Panc1 (cell line): Measurements from ENCODE around the gene SLC6A6. TPM values are rescaled to one million over a fixed set of nuclear protein-coding genes. Genes with fewer than 3 reads are reported as not detected.

Source experiments
- ATAC-seq: fragments of 200-7000 bp; cut with Tn5 transposase; 2 replicates; pipeline ENCODE4 v1.9.1; 2020; ENCODE audit warnings: mild to moderate bottlenecking, moderate library complexity
- BruUV-seq: library from RNA; stranded (reverse); fragments of 400-500 nt; replicated peaks from 2 replicates; lab custom pipeline; 2021; lab: Mats Ljungman, UMichigan
- CTCF ChIA-PET: fragments of 300-600 bp; sonication (Branson Sonifier 250); formaldehyde crosslinking; loops from one replicate; lab custom pipeline; 2022; ENCODE audit warnings: antibody characterized with exemption; lab: Charles Lee
- POLR2A ChIA-PET: fragments of 300-600 bp; sonication (Branson Sonifier 250); formaldehyde crosslinking; loops from one replicate; lab custom pipeline; 2022; ENCODE audit warnings: antibody characterized with exemption; lab: Charles Lee
- DNase-seq: peaks from one replicate; pipeline ENCODE4 v3.0.0-alpha.2; 2010; ENCODE audit warnings: low read depth, low spot score
- H3K27ac ChIP-seq: 2 replicates; pipeline ENCODE4 v1.5.1; 2011; ENCODE audit warnings: mild to moderate bottlenecking, low read length, inconsistent platforms
- H3K27me3 ChIP-seq: fragments of 200-500 bp; sonication (Bioruptor generic); 2 replicates; pipeline ENCODE4 v1.6.0; 2014; ENCODE audit warnings: low read length, inconsistent platforms; ENCODE audit not compliant: control insufficient read depth, insufficient read depth
- H3K36me3 ChIP-seq: fragments of 200-500 bp; sonication (Bioruptor generic); 2 replicates; pipeline ENCODE4 v1.5.1; 2014; ENCODE audit warnings: inconsistent platforms, mild to moderate bottlenecking, low read length, moderate library complexity; ENCODE audit not compliant: control insufficient read depth, insufficient read depth
- H3K4me1 ChIP-seq: 2 replicates; pipeline ENCODE4 v1.5.1; 2011; ENCODE audit warnings: inconsistent platforms, mild to moderate bottlenecking, low read length, moderate library complexity; ENCODE audit not compliant: control insufficient read depth, insufficient read depth
- H3K4me3 ChIP-seq, 2 experiments: 2 replicates each; pipeline ENCODE4 v1.5.1; 2011 to 2012; ENCODE audit warnings: low read depth in 2 of 2, low read length in 2 of 2, mild to moderate bottlenecking in 2 of 2, inconsistent platforms in 1 of 2, moderate library complexity in 1 of 2
- H3K9me3 ChIP-seq: fragments of 200-500 bp; sonication (Bioruptor generic); 2 replicates; pipeline ENCODE4 v1.5.1; 2014; ENCODE audit warnings: low read depth, mild to moderate bottlenecking, inconsistent platforms, low read length, moderate library complexity; ENCODE audit not compliant: control insufficient read depth, insufficient read depth
- CTCF ChIP-seq: fragments of 450-650 bp; IDR thresholded peaks from 2 replicates; pipeline ENCODE4 v1.5.1; 2017; ENCODE audit warnings: mild to moderate bottlenecking
- POLR2AphosphoS5 ChIP-seq: IDR thresholded peaks from 2 replicates; pipeline ENCODE4 v1.6.1; 2012; ENCODE audit warnings: mild to moderate bottlenecking, low read depth, low read length, moderate library complexity
- REST ChIP-seq, 2 experiments: IDR thresholded peaks; 2 replicates each; pipeline ENCODE4 v1.6.1; 2011 to 2012; ENCODE audit warnings: low read depth in 2 of 2, control low read depth in 1 of 2, low read length in 1 of 2, mild to moderate bottlenecking in 1 of 2, moderate library complexity in 1 of 2; ENCODE audit not compliant: insufficient read depth in 1 of 2
- SIN3A ChIP-seq: IDR thresholded peaks from 2 replicates; pipeline ENCODE4 v1.6.1; 2012; ENCODE audit warnings: low read depth, mild to moderate bottlenecking, low read length, moderate library complexity, borderline replicate concordance; ENCODE audit not compliant: insufficient read depth
- TCF7L2 ChIP-seq: IDR thresholded peaks from 2 replicates; pipeline ENCODE4 v1.6.1; 2011; ENCODE audit warnings: mild to moderate bottlenecking, low read depth, low read length, inconsistent platforms
- in situ Hi-C: cut with HindIII; loops from 2 replicates; pipeline ENCODE4 v1.10.0; 2016; ENCODE audit warnings: low sequenced_read_pairs, low pct_unique_long_range_greater_than_20kb
- intact Hi-C: fragments of 100-400 bp; cut with micrococcal nuclease; formaldehyde crosslinking; loops from one replicate; pipeline ENCODE4 v1.10.0; 2022; ENCODE audit not compliant: unreplicated experiment
- total RNA-seq: library from RNA; stranded (reverse); gene quantifications from one replicate; pipeline ENCODE4 v1.2.1, GENCODE V29; 2021; ENCODE audit not compliant: unreplicated experiment

The SLC6A6 gene
- total RNA-seq, 1 experiment from 2014 or later, result 61.0 TPM

- ATAC-seq (no peak), DNase-seq (no peak)
- BruUV-seq, result no TSS peak
- Histone ChIP-seq H3K4me3 (no peak overlapping the region), H3K9me3 (no peaks in the 10 kb centered on the region), H3K4me1 (peaks cover 72% of the 10 kb centered on the region), H3K36me3 (no peaks in the 10 kb centered on the region; the same call in 1 of the 2 replicates), H3K27me3 (no peaks in the 10 kb centered on the region), H3K27ac (peak overlapping the region; percentile 72)
- intact Hi-C loops (no loop called here), in situ Hi-C loops (no loop called here)
- POLR2A ChIA-PET, result no interaction called here
- CTCF ChIA-PET, result no interaction called here
- TF ChIP-seq TCF7L2, result no peak
- no peak for TF ChIP-seq POLR2AphosphoS5
Observed at GRCh38 chr3:14438929-14439328, 36.5 kb downstream of the SLC6A6 start.

GRCh38 chr3:14439501-14440167 is 37.2 kb downstream of the SLC6A6 start:
- ChIA-PET CTCF (no interaction called here), POLR2A (interaction anchor here (0.6 kb wide), 1 partner anchor 13 kb away, joined by 3 read pairs; no protein-coding TSS in a partner anchor)
- peak overlapping the region; percentile 72 for H3K27ac ChIP-seq
- ATAC-seq (peak; percentile 53), DNase-seq (no peak)
- in situ Hi-C loops, result no loop called here
- TF ChIP-seq TCF7L2, result peak; percentile 56; the same call in 1 of the 2 replicates
- TF ChIP-seq POLR2AphosphoS5, result peak; percentile 55; the same call in 1 of the 2 replicates
- TF ChIP-seq REST (IDR thresholded peaks at IDR 0.05; ENCODE audit: insufficient read depth in 1 of 2, low read depth in 2 of 2, low read length in 1 of 2), result no peak
- intact Hi-C loops, result no loop called here
- H3K9me3 ChIP-seq, result no peaks in the 10 kb centered on the region
- H3K4me1 ChIP-seq, result peaks cover 65% of the 10 kb centered on the region
- H3K4me3 ChIP-seq, result no peak overlapping the region
- BruUV-seq, result no TSS peak
- no peaks in the 10 kb centered on the region; the same call in 1 of the 2 replicates for H3K36me3 ChIP-seq
- H3K27me3 ChIP-seq, result no peaks in the 10 kb centered on the region

GRCh38 chr3:14440168-14440518 is 37.7 kb downstream of the SLC6A6 start:
- no peak for ATAC-seq
- intact Hi-C loops (no loop called here), in situ Hi-C loops (no loop called here)
- ChIA-PET CTCF (no interaction called here), POLR2A (interaction anchor here (0.6 kb wide), 1 partner anchor 13 kb away, joined by 3 read pairs; no protein-coding TSS in a partner anchor)
- no peak overlapping the region for H3K4me3 ChIP-seq
- H3K36me3 ChIP-seq, result no peaks in the 10 kb centered on the region; the same call in 1 of the 2 replicates
- TF ChIP-seq REST (IDR thresholded peaks at IDR 0.05; ENCODE audit: insufficient read depth in 1 of 2, low read depth in 2 of 2, low read length in 1 of 2), result no peak
- TF ChIP-seq SIN3A, result no peak
- no peak for TF ChIP-seq CTCF
- no peak for TF ChIP-seq POLR2AphosphoS5
- peak overlapping the region; percentile 69 for H3K27ac ChIP-seq
- no TSS peak for BruUV-seq
- no peak for DNase-seq
- no peaks in the 10 kb centered on the region for H3K9me3 ChIP-seq
- H3K4me1 ChIP-seq, result peaks cover 60% of the 10 kb centered on the region
- H3K27me3 ChIP-seq, result no peaks in the 10 kb centered on the region
